Suprapubic skin (tissue), 4 donors: ENCODE results near the gene ZBTB5. TPM values are rescaled to one million over a fixed set of nuclear protein-coding genes. Genes with fewer than 3 reads are reported as not detected.
A peak's percentile ranks its signal among the peaks of the same experiment; 100 is the strongest.

Experiments used
- DNase-seq, 2 donors: peaks; one replicate each; pipeline ENCODE4 v3.0.0-alpha.2; 2019; ENCODE audit warnings: low spot score in 2 of 2
- H3K27ac ChIP-seq: fragments of 200-600 bp; sonication (generic); one replicate; pipeline ENCODE4 v1.5.1; 2019
- H3K27me3 ChIP-seq: fragments of 200-600 bp; sonication (generic); one replicate; pipeline ENCODE4 v1.5.1; 2019
- H3K36me3 ChIP-seq: fragments of 200-600 bp; sonication (generic); one replicate; pipeline ENCODE4 v1.5.1; 2019
- H3K4me1 ChIP-seq: fragments of 200-600 bp; sonication (generic); one replicate; pipeline ENCODE4 v1.5.1; 2019
- H3K4me3 ChIP-seq: fragments of 200-600 bp; sonication (generic); one replicate; pipeline ENCODE4 v1.5.1; 2019; ENCODE audit warnings: mild to moderate bottlenecking
- H3K9me3 ChIP-seq: fragments of 200-600 bp; sonication (generic); one replicate; pipeline ENCODE4 v1.5.1; 2019
- CTCF ChIP-seq, 2 donors: fragments of 200-600 bp in 1 of 2; fragments of 450-650 bp in 1 of 2; sonication (generic) in 1 of 2; IDR thresholded peaks; one replicate each; pipeline ENCODE4 v1.5.1; 2016 to 2019; ENCODE audit warnings: antibody characterized with exemption in 2 of 2, mild to moderate bottlenecking in 1 of 2, moderate library complexity in 1 of 2
- EP300 ChIP-seq: sonication (generic); formaldehyde crosslinking; IDR thresholded peaks from one replicate; pipeline ENCODE4 v1.6.1; 2017; ENCODE audit warnings: antibody characterized with exemption
- POLR2A ChIP-seq, 2 donors: fragments of 450-650 bp; IDR thresholded peaks; one replicate each; pipeline ENCODE4 v1.6.1; 2017; ENCODE audit warnings: antibody characterized with exemption in 2 of 2, mild to moderate bottlenecking in 2 of 2, moderate library complexity in 2 of 2
- POLR2AphosphoS5 ChIP-seq, 3 donors: sonication (generic); formaldehyde crosslinking; IDR thresholded peaks; one replicate each; pipeline ENCODE4 v1.6.1; 2017; ENCODE audit warnings: antibody characterized with exemption in 3 of 3
- WGBS: methylation state at CpG from one replicate; pipeline ENCODE4 v1.1.5; 2018; 5-methylcytosine and 5-hydroxymethylcytosine counted together
- total RNA-seq, 4 donors: library from RNA; depleted of rRNA; stranded (reverse); fragments of >200 nt; gene quantifications; one replicate each; pipeline ENCODE4 v1.1.0, GENCODE V29; 2016

Gene ZBTB5
- total RNA-seq, 4 donors from 2014 or later: 18.0 to 24.7 (median 23.5) TPM

GRCh38 chr9:37421914-37422288, 43.3 kb downstream of the ZBTB5 start:
- 59% methylated on average over 8 of the region's 8 CpGs for WGBS
- Histone ChIP-seq H3K36me3 (peaks cover 8% of the 10 kb centered on the region), H3K4me3 (peak overlapping the region; percentile 85), H3K9me3 (no peaks in the 10 kb centered on the region), H3K4me1 (peaks cover 44% of the 10 kb centered on the region), H3K27ac (peak overlapping the region; percentile 89), H3K27me3 (no peaks in the 10 kb centered on the region)
- DNase-seq: no peak
- TF ChIP-seq POLR2A (IDR thresholded peaks at IDR 0.05) (no peak), CTCF (IDR thresholded peaks at IDR 0.05) (no peak), EP300 (no peak), POLR2AphosphoS5 (IDR thresholded peaks at IDR 0.05) (no peak)

- Histone ChIP-seq H3K9me3 (no peaks in the 10 kb centered on the region), H3K27me3 (no peaks in the 10 kb centered on the region), H3K36me3 (no peaks in the 10 kb centered on the region), H3K4me1 (peaks cover 44% of the 10 kb centered on the region), H3K4me3 (no peak overlapping the region), H3K27ac (no peak overlapping the region)
- WGBS: 78% methylated on average over 12 of the region's 12 CpGs
- TF ChIP-seq EP300 (no peak), CTCF (IDR thresholded peaks at IDR 0.05) (no peak), POLR2AphosphoS5 (IDR thresholded peaks at IDR 0.05) (no peak), POLR2A (IDR thresholded peaks at IDR 0.05) (no peak)
- no peak for DNase-seq
These were observed 44.7 kb downstream of the ZBTB5 start for GRCh38 chr9:37420271-37421215.

GRCh38 chr9:37419204-37419603, 46.0 kb downstream of the ZBTB5 start:
- H3K4me3 ChIP-seq: no peak overlapping the region
- no peak for DNase-seq
- TF ChIP-seq POLR2A (IDR thresholded peaks at IDR 0.05) (no peak), CTCF (IDR thresholded peaks at IDR 0.05) (no peak), POLR2AphosphoS5 (IDR thresholded peaks at IDR 0.05) (no peak), EP300 (no peak)
- H3K4me1 ChIP-seq: peaks cover 39% of the 10 kb centered on the region
- H3K9me3 ChIP-seq: no peaks in the 10 kb centered on the region
- H3K27ac ChIP-seq: no peak overlapping the region
- no peaks in the 10 kb centered on the region for H3K36me3 ChIP-seq
- WGBS: 97% methylated on average over 5 of the region's 5 CpGs
- H3K27me3 ChIP-seq: no peaks in the 10 kb centered on the region

GRCh38 chr9:37417857-37418618, 47.2 kb downstream of the ZBTB5 start:
- Histone ChIP-seq H3K4me1 (peaks cover 30% of the 10 kb centered on the region), H3K27me3 (no peaks in the 10 kb centered on the region), H3K4me3 (no peak overlapping the region), H3K36me3 (no peaks in the 10 kb centered on the region), H3K27ac (no peak overlapping the region), H3K9me3 (no peaks in the 10 kb centered on the region)
- WGBS: 70% methylated on average over 9 of the region's 9 CpGs
- no peak for DNase-seq
- TF ChIP-seq POLR2AphosphoS5 (IDR thresholded peaks at IDR 0.05): no peak
- no peak for TF ChIP-seq POLR2A (IDR thresholded peaks at IDR 0.05)
- TF ChIP-seq EP300: no peak
- TF ChIP-seq CTCF (IDR thresholded peaks at IDR 0.05): no peak

GRCh38 chr9:37417252-37417803, 47.9 kb downstream of the ZBTB5 start:
- WGBS: 84% methylated on average over 6 of the region's 9 CpGs
- no peaks in the 10 kb centered on the region for H3K9me3 ChIP-seq
- H3K36me3 ChIP-seq: no peaks in the 10 kb centered on the region
- peaks cover 35% of the 10 kb centered on the region for H3K4me1 ChIP-seq
- no peak overlapping the region for H3K4me3 ChIP-seq
- H3K27me3 ChIP-seq: no peaks in the 10 kb centered on the region
- no peak overlapping the region for H3K27ac ChIP-seq
- TF ChIP-seq POLR2A (IDR thresholded peaks at IDR 0.05) (no peak), EP300 (no peak)
- DNase-seq: no peak
